Kidney (tissue), 14 donors: Measurements from ENCODE around the gene TLK1. TPM values are rescaled to one million over a fixed set of nuclear protein-coding genes. Genes with fewer than 3 reads are reported as not detected.

Source experiments
- DNase-seq, 5 donors: peaks; one replicate each; pipeline ENCODE4 v3.0.0-alpha.2; 2013 to 2020
- FAIRE-seq: peaks from 2 replicates; lab custom pipeline; 2012; peaks lifted over from hg19 to GRCh38; lab: Jason Lieb, UNC
- H3K27ac ChIP-seq, 2 donors: one replicate each; pipeline ENCODE4 v1.7.0; 2013; ENCODE audit warnings: low read depth in 2 of 2, low read length in 2 of 2, inconsistent platforms in 1 of 2
- H3K27me3 ChIP-seq: one replicate; pipeline ENCODE4 v1.7.1; 2013; ENCODE audit warnings: low read length, inconsistent platforms; ENCODE audit not compliant: control insufficient read depth, insufficient read depth
- H3K36me3 ChIP-seq, 3 donors: one replicate each; pipeline versions ENCODE4 v1.7.0 to v1.7.1; 2013; ENCODE audit warnings: low read length in 3 of 3, control low read depth in 1 of 3, inconsistent platforms in 1 of 3; ENCODE audit not compliant: insufficient read depth in 3 of 3, control insufficient read depth in 2 of 3
- H3K4me1 ChIP-seq, 3 donors: one replicate each; pipeline versions ENCODE4 v1.7.0 to v1.7.1; 2013; ENCODE audit warnings: low read length in 3 of 3, inconsistent platforms in 1 of 3, low read depth in 1 of 3; ENCODE audit not compliant: control insufficient read depth in 2 of 3, insufficient read depth in 2 of 3
- H3K4me3 ChIP-seq, 3 donors: one replicate each; pipeline versions ENCODE4 v1.7.0 to v1.8.1; 2013; ENCODE audit warnings: low read length in 3 of 3, control low read depth in 1 of 3, inconsistent platforms in 1 of 3
- H3K9ac ChIP-seq, 3 donors: one replicate each; pipeline versions ENCODE4 v1.7.0 to v1.7.1; 2013; ENCODE audit warnings: low read length in 3 of 3, control low read depth in 1 of 3, inconsistent platforms in 1 of 3
- H3K9me3 ChIP-seq, 3 donors: one replicate each; pipeline versions ENCODE4 v1.7.0 to v1.7.1; 2013; ENCODE audit warnings: low read length in 3 of 3, control low read depth in 1 of 3, inconsistent platforms in 1 of 3; ENCODE audit not compliant: control insufficient read depth in 2 of 3, insufficient read depth in 1 of 3
- CTCF ChIP-seq: IDR thresholded peaks from 3 replicates; pipeline ENCODE4 v1.5.1; 2012; ENCODE audit warnings: mild to moderate bottlenecking, moderate library complexity, borderline replicate concordance; ENCODE audit not compliant: insufficient read depth; ENCODE audit errors: extremely low read depth
- intact Hi-C: fragments of 100-400 bp; cut with DNase I; formaldehyde crosslinking; loops from one replicate; pipeline ENCODE4 v1.11.1; 2022
- polyA plus RNA-seq: library from polyadenylated mRNA; stranded (reverse); fragments of 350-450 nt; fragmentation: Illumina TruSeq; extraction: RNeasy Lipid Tissue Mini Kit (QIAGEN cat#74804); gene quantifications from one replicate; pipeline ENCODE4 v1.2.3, GENCODE V29; 2014; ENCODE audit warnings: low read depth, low replicate concordance; ENCODE audit not compliant: insufficient read depth
- total RNA-seq: library from RNA; stranded (reverse); fragmentation: NEBNext Ultra II Directional; extraction: Animal tissue kit (Norgen Biotek cat#: 25700); gene quantifications from one replicate; pipeline ENCODE4 v1.2.1, GENCODE V29; 2021
- donor health status: control.
- donor health status: control.
- donor health status: control.
- donor health status: control.
- donor health status: control.
- donor health status: DM: yes; HTN: yes; CAD: no.
- donor health status: Normal renal cell carcinoma (clear cell type).

The TLK1 gene
- total and polyA plus RNA-seq, 2 donors from 2014 or later = 12.3 to 80.3 TPM

- TF ChIP-seq CTCF = no peak
- intact Hi-C loops = no loop called here
- no peaks in the 10 kb centered on the region for H3K9me3 ChIP-seq
Measured at GRCh38 chr2:171169839-171170238, 9.1 kb upstream of the TLK1 start.

GRCh38 chr2:171169333-171169732 is 8.6 kb upstream of the TLK1 start:
- TF ChIP-seq CTCF = no peak
- H3K27ac ChIP-seq = no peak overlapping the region
- no peaks in the 10 kb centered on the region for H3K4me1 ChIP-seq
- FAIRE-seq (no peak), DNase-seq (no peak)
- no peaks in the 10 kb centered on the region for H3K36me3 ChIP-seq
- no peak overlapping the region for H3K4me3 ChIP-seq
- H3K27me3 ChIP-seq = no peaks in the 10 kb centered on the region
- H3K9me3 ChIP-seq = no peaks in the 10 kb centered on the region
- intact Hi-C loops = no loop called here
- H3K9ac ChIP-seq = no peak overlapping the region

More at GRCh38 chr2:171169839-171170238, 9.1 kb upstream of the TLK1 start:
- no peak for DNase-seq
- Histone ChIP-seq H3K9ac (no peak overlapping the region), H3K36me3 (no peaks in the 10 kb centered on the region), H3K4me1 (no peaks in the 10 kb centered on the region), H3K27me3 (no peaks in the 10 kb centered on the region), H3K27ac (no peak overlapping the region), H3K4me3 (no peak overlapping the region)
- FAIRE-seq = no peak

GRCh38 chr2:171167352-171167997 is 6.8 kb upstream of the TLK1 start:
- Histone ChIP-seq H3K4me3 (no peak overlapping the region), H3K9ac (no peak overlapping the region), H3K27ac (no peak overlapping the region), H3K4me1 (no peaks in the 10 kb centered on the region), H3K27me3 (no peaks in the 10 kb centered on the region), H3K36me3 (no peaks in the 10 kb centered on the region), H3K9me3 (no peaks in the 10 kb centered on the region)
- intact Hi-C loops = no loop called here
- no peak for DNase-seq
- FAIRE-seq = no peak
- no peak for TF ChIP-seq CTCF
